T-cell (primary cell): Measurements from ENCODE around the gene TBRG4. TPM values are rescaled to one million over a fixed set of nuclear protein-coding genes. Genes with fewer than 3 reads are reported as not detected.

Experiments
- ATAC-seq, 4 experiments: fragments of 200-7000 bp in 3 of 4; fragments of 150-1000 bp in 1 of 4; cut with Tn5 transposase; replicated peaks in 1 of 4; 1 replicate in 3 of 4; 2 replicates in 1 of 4; pipeline ENCODE4 v1.10.0; 2021; ENCODE audit warnings: moderate library complexity in 3 of 4, mild to moderate bottlenecking in 2 of 4, moderate number of reproducible peaks in 1 of 4
- CTCF ChIA-PET, 2 donors: fragments of 300-600 bp; sonication (Branson Sonifier 250); formaldehyde crosslinking; loops; one replicate each; lab custom pipeline; 2022; ENCODE audit warnings: antibody characterized with exemption in 2 of 2; lab: Charles Lee
- POLR2A ChIA-PET, 2 donors: fragments of 300-600 bp; sonication (Branson Sonifier 250); formaldehyde crosslinking; loops; one replicate each; lab custom pipeline; 2022; ENCODE audit warnings: antibody characterized with exemption in 2 of 2; lab: Charles Lee
- DNase-seq, 35 experiments: peaks; one replicate each; pipeline versions ENCODE4 v3.0.0 to v3.0.0-alpha.2; 2013 to 2023
- H3K27ac ChIP-seq: one replicate; pipeline ENCODE4 v1.5.1; 2013; ENCODE audit warnings: low read length
- H3K27me3 ChIP-seq, 2 experiments: replicated peaks in 1 of 2; 1 replicate in 1 of 2; 2 replicates in 1 of 2; pipeline versions ENCODE4 v1.6.1 to v1.7.0; 2013; ENCODE audit warnings: low read length in 1 of 2, mixed read lengths in 1 of 2; ENCODE audit not compliant: control insufficient read depth in 2 of 2, insufficient read depth in 2 of 2; ENCODE audit errors: extremely low read depth in 1 of 2
- H3K36me3 ChIP-seq, 2 donors: 1 replicate in 1 of 2; 2 replicates in 1 of 2; pipeline versions ENCODE4 v1.6.1 to v1.7.0; 2013; ENCODE audit warnings: low read length in 1 of 2; ENCODE audit not compliant: control insufficient read depth in 2 of 2, insufficient read depth in 1 of 2; ENCODE audit errors: extremely low read depth in 1 of 2
- H3K4me1 ChIP-seq, 2 experiments: 1 replicate in 1 of 2; 2 replicates in 1 of 2; pipeline versions ENCODE4 v1.6.1 to v1.7.0; 2013; ENCODE audit warnings: low read length in 2 of 2, mixed read lengths in 1 of 2; ENCODE audit not compliant: insufficient read depth in 2 of 2, control insufficient read depth in 1 of 2; ENCODE audit errors: extremely low read depth in 1 of 2
- H3K4me3 ChIP-seq, 2 donors: 1 replicate in 1 of 2; 2 replicates in 1 of 2; pipeline versions ENCODE4 v1.5.1 to v1.7.0; 2013; ENCODE audit warnings: mild to moderate bottlenecking in 2 of 2, low read length in 1 of 2, moderate library complexity in 1 of 2; ENCODE audit not compliant: control insufficient read depth in 1 of 2; ENCODE audit errors: extremely low read depth in 1 of 2
- H3K9me3 ChIP-seq: 2 replicates; pipeline ENCODE4 v1.7.0; 2013
- H3K27ac Mint-ChIP-seq, 2 donors: one replicate each; pipeline ENCODE4 v1.8.0; 2020 to 2021; ENCODE audit warnings: mild to moderate bottlenecking in 2 of 2, mixed read lengths in 2 of 2
- H3K27me3 Mint-ChIP-seq, 2 donors: one replicate each; pipeline ENCODE4 v1.8.0; 2021 to 2022; ENCODE audit warnings: mixed read lengths in 2 of 2
- H3K36me3 Mint-ChIP-seq: one replicate; pipeline ENCODE4 v1.8.0; 2021; ENCODE audit warnings: mixed read lengths
- H3K4me1 Mint-ChIP-seq, 3 donors: one replicate each; pipeline ENCODE4 v1.8.0; 2020 to 2022; ENCODE audit warnings: mixed read lengths in 3 of 3, mild to moderate bottlenecking in 1 of 3
- H3K4me3 Mint-ChIP-seq, 3 donors: one replicate each; pipeline ENCODE4 v1.8.0; 2020 to 2022; ENCODE audit warnings: mild to moderate bottlenecking in 3 of 3, mixed read lengths in 3 of 3, moderate library complexity in 3 of 3
- H3K9me3 Mint-ChIP-seq, 3 donors: one replicate each; pipeline ENCODE4 v1.8.0; 2020 to 2022; ENCODE audit warnings: mixed read lengths in 3 of 3
- WGBS: methylation state at CpG from one replicate; pipeline ENCODE4 v1.1.5; 2013; ENCODE audit warnings: missing lambda C conversion rate; ENCODE audit not compliant: insufficient coverage; 5-methylcytosine and 5-hydroxymethylcytosine counted together
- total RNA-seq, 35 experiments: library from RNA in 6 of 35; stranded (reverse) in 6 of 35; fragments of 120-200 nt in 1 of 35; gene quantifications; one replicate each; pipeline versions ENCODE4 v1.2.1 to v1.2.4 and lab custom pipeline; 2013 to 2026

The TBRG4 gene
- total RNA-seq, 5 donors from 2014 or later (not counting 1 experiment from before 2014, with no cell fraction given) = 94.3 to 142 (median 122) TPM

GRCh38 chr7:45131891-45132290 lies 20.4 kb upstream of the TBRG4 start:
- Mint-ChIP-seq H3K4me3 (no peak overlapping the region), H3K9me3 (no peaks in the 10 kb centered on the region), H3K27me3 (no peaks in the 10 kb centered on the region), H3K36me3 (no peaks in the 10 kb centered on the region), H3K27ac (no peak overlapping the region), H3K4me1 (peaks cover 5 to 9% (median 7%) of the 10 kb centered on the region in 3 donors)
- Histone ChIP-seq H3K4me1 (peaks cover 0 to 9% of the 10 kb centered on the region in 2 experiments), H3K27ac (no peak overlapping the region), H3K4me3 (no peak overlapping the region), H3K9me3 (no peaks in the 10 kb centered on the region), H3K27me3 (peaks cover 0 to 6% of the 10 kb centered on the region in 2 experiments), H3K36me3 (no peaks in the 10 kb centered on the region)
- ATAC-seq (no peak), DNase-seq (no peak)
- 78% methylated on average over 4 of the region's 4 CpGs for WGBS
- ChIA-PET CTCF (no interaction called here), POLR2A (interaction anchor here in 1 of 2 donors (0.7 kb wide), 1 partner anchor 11 kb away, joined by 3 read pairs; no protein-coding TSS in a partner anchor)

- Histone ChIP-seq H3K9me3 (no peaks in the 10 kb centered on the region), H3K27me3 (peaks cover 0 to 6% of the 10 kb centered on the region in 2 experiments), H3K4me3 (no peak overlapping the region), H3K36me3 (no peaks in the 10 kb centered on the region), H3K4me1 (peaks cover 0 to 7% of the 10 kb centered on the region in 2 experiments), H3K27ac (no peak overlapping the region)
- no peaks in the 10 kb centered on the region for H3K27me3 Mint-ChIP-seq
- POLR2A ChIA-PET = interaction anchor here in 1 of 2 donors (0.6 kb wide), 2 partner anchors 524 to 583 kb away, joined by 3 to 7 read pairs; partner anchors contain the start of gene OGDH
- WGBS = 84% methylated on average over 6 of the region's 9 CpGs
- DNase-seq (no peak), ATAC-seq (no peak)
- no peak overlapping the region for H3K27ac Mint-ChIP-seq
- no peaks in the 10 kb centered on the region for H3K36me3 Mint-ChIP-seq
- H3K9me3 Mint-ChIP-seq = no peaks in the 10 kb centered on the region
- no peak overlapping the region for H3K4me3 Mint-ChIP-seq
- peaks cover 2 to 6% (median 4%) of the 10 kb centered on the region in 3 donors for H3K4me1 Mint-ChIP-seq
- CTCF ChIA-PET = no interaction called here
These were observed 19.4 kb upstream of the TBRG4 start for GRCh38 chr7:45130910-45131309.

- ChIA-PET POLR2A (no interaction called here), CTCF (no interaction called here)
- H3K27me3 Mint-ChIP-seq = no peaks in the 10 kb centered on the region
- H3K4me3 Mint-ChIP-seq = no peak overlapping the region
- no peaks in the 10 kb centered on the region for H3K4me1 Mint-ChIP-seq
- 86% methylated on average over 12 of the region's 12 CpGs for WGBS
- Histone ChIP-seq H3K9me3 (no peaks in the 10 kb centered on the region), H3K36me3 (no peaks in the 10 kb centered on the region), H3K4me3 (no peak overlapping the region), H3K27me3 (peaks cover 0 to 6% of the 10 kb centered on the region in 2 experiments), H3K4me1 (peaks cover 0 to 2% of the 10 kb centered on the region in 2 experiments), H3K27ac (no peak overlapping the region)
- ATAC-seq (no peak), DNase-seq (no peak)
- H3K9me3 Mint-ChIP-seq = no peaks in the 10 kb centered on the region
- H3K36me3 Mint-ChIP-seq = no peaks in the 10 kb centered on the region
- no peak overlapping the region for H3K27ac Mint-ChIP-seq
These were observed 18.4 kb upstream of the TBRG4 start for GRCh38 chr7:45129906-45130305.

- ChIA-PET POLR2A (no interaction called here), CTCF (no interaction called here)
- 90% methylated on average over 15 of the region's 15 CpGs for WGBS
- Histone ChIP-seq H3K36me3 (no peaks in the 10 kb centered on the region), H3K27ac (no peak overlapping the region), H3K27me3 (peaks cover 0 to 6% of the 10 kb centered on the region in 2 experiments), H3K9me3 (no peaks in the 10 kb centered on the region), H3K4me3 (no peak overlapping the region), H3K4me1 (peaks cover 0 to 4% of the 10 kb centered on the region in 2 experiments)
- H3K4me1 Mint-ChIP-seq = no peaks in the 10 kb centered on the region
- H3K27me3 Mint-ChIP-seq = no peaks in the 10 kb centered on the region
- ATAC-seq = no peak
- H3K9me3 Mint-ChIP-seq = no peaks in the 10 kb centered on the region
- H3K4me3 Mint-ChIP-seq = no peak overlapping the region
- no peaks in the 10 kb centered on the region for H3K36me3 Mint-ChIP-seq
- no peak overlapping the region for H3K27ac Mint-ChIP-seq
- DNase-seq = no peak
These were observed 17.8 kb upstream of the TBRG4 start for GRCh38 chr7:45129181-45129800.

GRCh38 chr7:45126920-45127319 lies 15.4 kb upstream of the TBRG4 start:
- Histone ChIP-seq H3K27me3 (peaks cover 0 to 2% of the 10 kb centered on the region in 2 experiments), H3K4me3 (no peak overlapping the region), H3K36me3 (no peaks in the 10 kb centered on the region), H3K4me1 (peaks cover 0 to 28% of the 10 kb centered on the region in 2 experiments), H3K27ac (no peak overlapping the region), H3K9me3 (no peaks in the 10 kb centered on the region)
- Mint-ChIP-seq H3K9me3 (no peaks in the 10 kb centered on the region), H3K4me3 (no peak overlapping the region), H3K36me3 (no peaks in the 10 kb centered on the region), H3K27me3 (no peaks in the 10 kb centered on the region), H3K27ac (no peak overlapping the region), H3K4me1 (peaks cover 14 to 18% (median 15%) of the 10 kb centered on the region in 3 donors)
- POLR2A ChIA-PET = no interaction called here
- 82% methylated on average over 6 of the region's 6 CpGs for whole genome bisulfite sequencing
- ATAC-seq = no peak
- CTCF ChIA-PET = no interaction called here
- DNase-seq = no peak

GRCh38 chr7:45126201-45126600 lies 14.7 kb upstream of the TBRG4 start:
- no peak for DNase-seq
- H3K9me3 Mint-ChIP-seq = no peaks in the 10 kb centered on the region
- H3K27me3 ChIP-seq = peaks cover 0 to 2% of the 10 kb centered on the region in 2 experiments
- no peak overlapping the region for H3K4me3 Mint-ChIP-seq
- ChIA-PET POLR2A (no interaction called here), CTCF (interaction anchor here in 1 of 2 donors (0.9 kb wide), 1 partner anchor 8 kb away, joined by 3 read pairs; no protein-coding TSS in a partner anchor)
- no peaks in the 10 kb centered on the region for H3K36me3 Mint-ChIP-seq
- no peak overlapping the region for H3K4me3 ChIP-seq
- no peaks in the 10 kb centered on the region for H3K27me3 Mint-ChIP-seq
- H3K4me1 Mint-ChIP-seq = peaks cover 14 to 18% (median 18%) of the 10 kb centered on the region in 3 donors
- 80% methylated on average over 5 of the region's 6 CpGs for WGBS
- no peak for ATAC-seq
- peaks cover 0 to 35% of the 10 kb centered on the region in 2 experiments for H3K4me1 ChIP-seq
- no peaks in the 10 kb centered on the region for H3K9me3 ChIP-seq
- no peak overlapping the region for H3K27ac ChIP-seq
- no peaks in the 10 kb centered on the region for H3K36me3 ChIP-seq
- no peak overlapping the region for H3K27ac Mint-ChIP-seq
